Right atrium auricular region (tissue), 2 donors: ENCODE data around the gene TUSC2. TPM values are rescaled to one million over a fixed set of nuclear protein-coding genes. Genes with fewer than 3 reads are reported as not detected.

Experiments
- DNase-seq: peaks from one replicate; pipeline ENCODE4 v3.0.0-alpha.2; 2019; ENCODE audit warnings: low spot score
- H3K27ac ChIP-seq, 2 donors: fragments of 200-600 bp; sonication (generic); 1 replicate in 1 of 2; 2 replicates in 1 of 2; pipeline ENCODE4 v1.5.1; 2016 to 2019
- H3K27me3 ChIP-seq, 2 donors: fragments of 200-600 bp; sonication (generic); one replicate each; pipeline versions ENCODE4 v1.5.1 to v1.6.0; 2017 to 2019
- H3K36me3 ChIP-seq: fragments of 200-600 bp; sonication (generic); one replicate; pipeline ENCODE4 v1.5.1; 2016
- H3K4me1 ChIP-seq, 2 donors: fragments of 200-600 bp; sonication (generic); one replicate each; pipeline versions ENCODE4 v1.5.1 to v1.6.0; 2017 to 2019
- H3K4me3 ChIP-seq, 2 donors: fragments of 200-600 bp; sonication (generic); 1 replicate in 1 of 2; 2 replicates in 1 of 2; pipeline ENCODE4 v1.5.1; 2017 to 2019; ENCODE audit warnings: mild to moderate bottlenecking in 1 of 2, moderate library complexity in 1 of 2
- H3K9me3 ChIP-seq, 2 donors: fragments of 200-600 bp; sonication (generic); one replicate each; pipeline ENCODE4 v1.5.1; 2019
- total RNA-seq, 2 donors: library from RNA; depleted of rRNA; stranded (reverse); fragments of >200 nt; gene quantifications; one replicate each; pipeline ENCODE4 v1.1.0, GENCODE V29; 2016
- TF ChIP-seq, protein P1 (sequence below), 2 donors: fragments of 200-600 bp; sonication (generic); IDR thresholded peaks; one replicate each; pipeline ENCODE4 v1.5.1; 2019; ENCODE audit warnings: antibody characterized with exemption in 2 of 2

The TUSC2 gene
- total RNA-seq, 2 donors from 2014 or later, result 23.4 to 29.6 TPM

- no peak for DNase-seq
- TF ChIP-seq, protein P1, sequence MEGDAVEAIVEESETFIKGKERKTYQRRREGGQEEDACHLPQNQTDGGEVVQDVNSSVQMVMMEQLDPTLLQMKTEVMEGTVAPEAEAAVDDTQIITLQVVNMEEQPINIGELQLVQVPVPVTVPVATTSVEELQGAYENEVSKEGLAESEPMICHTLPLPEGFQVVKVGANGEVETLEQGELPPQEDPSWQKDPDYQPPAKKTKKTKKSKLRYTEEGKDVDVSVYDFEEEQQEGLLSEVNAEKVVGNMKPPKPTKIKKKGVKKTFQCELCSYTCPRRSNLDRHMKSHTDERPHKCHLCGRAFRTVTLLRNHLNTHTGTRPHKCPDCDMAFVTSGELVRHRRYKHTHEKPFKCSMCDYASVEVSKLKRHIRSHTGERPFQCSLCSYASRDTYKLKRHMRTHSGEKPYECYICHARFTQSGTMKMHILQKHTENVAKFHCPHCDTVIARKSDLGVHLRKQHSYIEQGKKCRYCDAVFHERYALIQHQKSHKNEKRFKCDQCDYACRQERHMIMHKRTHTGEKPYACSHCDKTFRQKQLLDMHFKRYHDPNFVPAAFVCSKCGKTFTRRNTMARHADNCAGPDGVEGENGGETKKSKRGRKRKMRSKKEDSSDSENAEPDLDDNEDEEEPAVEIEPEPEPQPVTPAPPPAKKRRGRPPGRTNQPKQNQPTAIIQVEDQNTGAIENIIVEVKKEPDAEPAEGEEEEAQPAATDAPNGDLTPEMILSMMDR (IDR thresholded peaks at IDR 0.05), result no peak
- peaks cover 0 to 82% of the 10 kb centered on the region in 2 donors for H3K4me1 ChIP-seq
- H3K4me3 ChIP-seq, result peak overlapping the region; percentile 52 to 70
- peak overlapping the region; percentile 93 for H3K27ac ChIP-seq
- no peaks in the 10 kb centered on the region for H3K9me3 ChIP-seq
- peaks cover 33% of the 10 kb centered on the region for H3K36me3 ChIP-seq
- H3K27me3 ChIP-seq, result no peaks in the 10 kb centered on the region
Observed at GRCh38 chr3:50320853-50321335, 7.1 kb downstream of the TUSC2 start.

- peaks cover 0 to 77% of the 10 kb centered on the region in 2 donors for H3K4me1 ChIP-seq
- no peaks in the 10 kb centered on the region for H3K9me3 ChIP-seq
- H3K27ac ChIP-seq, result peak overlapping the region; percentile 93
- TF ChIP-seq, protein P1 (IDR thresholded peaks at IDR 0.05), result no peak
- peak overlapping the region; percentile 52 to 70 for H3K4me3 ChIP-seq
- no peaks in the 10 kb centered on the region for H3K27me3 ChIP-seq
- H3K36me3 ChIP-seq, result peaks cover 26% of the 10 kb centered on the region
- DNase-seq, result no peak
Observed at GRCh38 chr3:50319894-50320625, 8.0 kb downstream of the TUSC2 start.

- Histone ChIP-seq H3K9me3 (no peaks in the 10 kb centered on the region), H3K27me3 (no peaks in the 10 kb centered on the region), H3K4me3 (peak overlapping the region; percentile 52 to 70), H3K4me1 (peaks cover 0 to 70% of the 10 kb centered on the region in 2 donors), H3K27ac (peak overlapping the region; percentile 2 to 93), H3K36me3 (peaks cover 26% of the 10 kb centered on the region)
- TF ChIP-seq, protein P1 (IDR thresholded peaks at IDR 0.05), result no peak
- DNase-seq, result no peak
Observed at GRCh38 chr3:50319181-50319893, 8.7 kb downstream of the TUSC2 start.

DNA sequence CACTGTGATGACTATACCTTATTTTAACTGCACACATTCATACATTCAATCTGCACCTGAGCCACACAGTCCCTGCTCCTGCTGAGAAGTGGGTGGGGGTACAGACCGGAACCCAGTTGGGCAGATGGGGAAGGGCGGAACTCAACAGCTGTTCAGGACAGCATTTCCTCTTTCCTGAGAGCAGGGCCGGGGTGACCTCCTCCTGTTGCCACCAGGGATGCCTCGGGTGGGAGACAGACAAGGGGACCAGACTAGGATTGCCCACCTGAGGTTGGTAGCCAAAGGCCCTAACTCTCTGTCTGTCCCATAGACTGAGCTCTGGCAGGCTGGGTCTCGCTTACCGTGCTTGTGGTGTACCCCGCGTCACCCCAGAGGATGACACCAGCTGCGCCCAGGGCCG is 9.4 kb downstream of the TUSC2 start:
- H3K27me3 ChIP-seq, result no peaks in the 10 kb centered on the region
- TF ChIP-seq, protein P1 (IDR thresholded peaks at IDR 0.05), result no peak
- no peaks in the 10 kb centered on the region for H3K9me3 ChIP-seq
- H3K4me1 ChIP-seq, result peaks cover 0 to 63% of the 10 kb centered on the region in 2 donors
- H3K36me3 ChIP-seq, result peaks cover 26% of the 10 kb centered on the region
- DNase-seq, result no peak
- peak overlapping the region; percentile 2 to 93 for H3K27ac ChIP-seq
- peak overlapping the region; percentile 10 to 70 for H3K4me3 ChIP-seq

GRCh38 chr3:50318163-50318562 is 9.9 kb downstream of the TUSC2 start:
- no peak for DNase-seq
- H3K36me3 ChIP-seq, result peaks cover 26% of the 10 kb centered on the region
- TF ChIP-seq, protein P1 (IDR thresholded peaks at IDR 0.05), result no peak

More at GRCh38 chr3:50318163-50318562, 9.9 kb downstream of the TUSC2 start:
- Histone ChIP-seq H3K4me1 (peaks cover 0 to 58% of the 10 kb centered on the region in 2 donors), H3K27ac (peak overlapping the region in 1 of 2 donors; percentile 93), H3K9me3 (no peaks in the 10 kb centered on the region), H3K27me3 (no peaks in the 10 kb centered on the region), H3K4me3 (peak overlapping the region; percentile 10 to 70)
